ENCODE data around the gene AOPEP.

Gene AOPEP

GRCh38 chr9:94918038-94918753 is 191.7 kb downstream of the AOPEP start:
- DNase-seq (ENCODE audit: low spot score), result peak; percentile 29

- DNase-seq (ENCODE audit: low spot score), result no peak
Measured at GRCh38 chr9:94919376-94920098, 193.0 kb downstream of the AOPEP start.

- DNase-seq (ENCODE audit: low spot score), result no peak
Measured at GRCh38 chr9:94920420-94921091, 194.1 kb downstream of the AOPEP start.

- DNase-seq (ENCODE audit: low spot score), result no peak
Measured at GRCh38 chr9:94921092-94921471, 194.6 kb downstream of the AOPEP start.

GRCh38 chr9:94921656-94922055 is 195.2 kb downstream of the AOPEP start:
- no peak for DNase-seq (ENCODE audit: low spot score)

- no peak for DNase-seq (ENCODE audit: low spot score)
Measured at GRCh38 chr9:94922098-94922607, 195.7 kb downstream of the AOPEP start.

GRCh38 chr9:94922691-94923107 is 196.2 kb downstream of the AOPEP start:
- DNase-seq (ENCODE audit: low spot score), result no peak

GRCh38 chr9:94923326-94924089 is 197.0 kb downstream of the AOPEP start:
- DNase-seq (ENCODE audit: low spot score), result no peak

- no peak for DNase-seq (ENCODE audit: low spot score)
Measured at GRCh38 chr9:94925751-94926430, 199.4 kb downstream of the AOPEP start.

GRCh38 chr9:94926431-94926800 is 199.9 kb downstream of the AOPEP start:
- DNase-seq (ENCODE audit: low spot score), result no peak

GRCh38 chr9:94927048-94927761 is 200.7 kb downstream of the AOPEP start:
- no peak for DNase-seq (ENCODE audit: low spot score)

GRCh38 chr9:94927762-94928670 is 201.5 kb downstream of the AOPEP start:
- no peak for DNase-seq (ENCODE audit: low spot score)

- DNase-seq (ENCODE audit: low spot score), result no peak
Measured at GRCh38 chr9:94928691-94929368, 202.3 kb downstream of the AOPEP start.

GRCh38 chr9:94929369-94929756 is 202.9 kb downstream of the AOPEP start:
- no peak for DNase-seq (ENCODE audit: low spot score)

GRCh38 chr9:94931036-94931633 is 204.6 kb downstream of the AOPEP start:
- no peak for DNase-seq (ENCODE audit: low spot score)

GRCh38 chr9:94931740-94932139 is 205.2 kb downstream of the AOPEP start:
- DNase-seq (ENCODE audit: low spot score), result no peak

GRCh38 chr9:94932652-94933510 is 206.4 kb downstream of the AOPEP start:
- no peak for DNase-seq (ENCODE audit: low spot score)

GRCh38 chr9:94933511-94933828 is 207.0 kb downstream of the AOPEP start:
- no peak for DNase-seq (ENCODE audit: low spot score)

Data from germinal center (tissue), 1 donor.